Measurements from ENCODE around the gene MANBA. TPM values are rescaled to one million over a fixed set of nuclear protein-coding genes. Genes with fewer than 3 reads are reported as not detected.

MANBA gene
- total and polyA plus RNA-seq, 9 donors, result 15.6 to 32.7 (median 24.5) TPM

- TF ChIP-seq CTCF (IDR thresholded peaks at IDR 0.05), result no peak
- no peak for TF ChIP-seq POLR2A (IDR thresholded peaks at IDR 0.05)
- TF ChIP-seq EP300 (IDR thresholded peaks at IDR 0.05), result no peak
- intact Hi-C loops (cut with DNase I), result no loop called here
Measured at GRCh38 chr4:102667001-102667400, 93.8 kb downstream of the MANBA start.

DNA sequence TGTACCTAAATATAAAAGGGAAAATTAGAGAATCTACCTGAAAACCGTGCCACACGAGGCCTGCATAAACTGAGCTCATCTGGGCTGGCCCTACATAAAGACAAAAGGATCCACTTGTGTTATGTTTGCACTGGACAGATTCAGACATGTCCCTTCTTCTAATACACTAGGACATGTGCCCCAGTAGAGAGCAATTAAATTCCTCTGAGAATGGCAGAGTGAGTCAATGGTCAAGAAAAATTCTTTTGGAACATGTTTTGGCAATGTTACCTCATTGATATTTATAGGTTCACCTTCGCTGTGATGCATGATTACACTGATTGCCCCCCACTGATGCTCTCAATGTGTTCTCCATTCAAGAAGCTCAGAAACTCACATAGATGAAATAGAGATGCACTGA lies 95.2 kb downstream of the MANBA start:
- TF ChIP-seq EP300 (IDR thresholded peaks at IDR 0.05) (no peak), POLR2A (IDR thresholded peaks at IDR 0.05) (no peak), CTCF (IDR thresholded peaks at IDR 0.05) (no peak)

More at GRCh38 chr4:102667001-102667400, 93.8 kb downstream of the MANBA start:
- DNase-seq, result no peak
- H3K4me1 ChIP-seq (ENCODE audit: insufficient read depth), result no peaks in the 10 kb centered on the region
- H3K4me3 ChIP-seq, result no peak overlapping the region
- WGBS, 3 donors, result 86 to 93% (median 93%) methylated on average over 1 of the region's 1 CpG
- H3K27me3 ChIP-seq, result no peaks in the 10 kb centered on the region
- H3K36me3 ChIP-seq, result no peaks in the 10 kb centered on the region
- no peak overlapping the region for H3K27ac ChIP-seq
- H3K9me3 ChIP-seq, result no peaks in the 10 kb centered on the region

GRCh38 chr4:102663073-102663472 lies 97.7 kb downstream of the MANBA start:
- WGBS, 3 donors, result 72 to 88% (median 86%) methylated on average over 1 of the region's 1 CpG
- no peak overlapping the region for H3K27ac ChIP-seq

More for the DNA sequence above, 95.2 kb downstream of the MANBA start:
- no peaks in the 10 kb centered on the region for H3K36me3 ChIP-seq
- no peak for DNase-seq
- intact Hi-C loops (cut with DNase I), result no loop called here
- no peaks in the 10 kb centered on the region for H3K4me1 ChIP-seq (ENCODE audit: insufficient read depth)
- H3K4me3 ChIP-seq, result no peak overlapping the region
- H3K27me3 ChIP-seq, result no peaks in the 10 kb centered on the region
- H3K27ac ChIP-seq, result no peak overlapping the region
- H3K9me3 ChIP-seq, result no peaks in the 10 kb centered on the region
- WGBS, 3 donors, result 91 to 98% (median 93%) methylated on average over 3 of the region's 3 CpGs

GRCh38 chr4:102657206-102657605 lies 103.6 kb downstream of the MANBA start:
- Histone ChIP-seq H3K36me3 (no peaks in the 10 kb centered on the region), H3K4me3 (no peak overlapping the region), H3K27ac (no peak overlapping the region), H3K4me1 (ENCODE audit: insufficient read depth) (no peaks in the 10 kb centered on the region), H3K9me3 (no peaks in the 10 kb centered on the region), H3K27me3 (no peaks in the 10 kb centered on the region)
- DNase-seq, result no peak
- intact Hi-C loops (cut with DNase I), result no loop called here
- WGBS, 3 donors, result 32 to 82% (median 36%) methylated on average over 5 of the region's 5 CpGs
- TF ChIP-seq POLR2A (IDR thresholded peaks at IDR 0.05) (no peak), CTCF (IDR thresholded peaks at IDR 0.05) (no peak), EP300 (IDR thresholded peaks at IDR 0.05) (no peak)

More at GRCh38 chr4:102663073-102663472, 97.7 kb downstream of the MANBA start:
- no peak for DNase-seq
- no peaks in the 10 kb centered on the region for H3K4me1 ChIP-seq (ENCODE audit: insufficient read depth)
- TF ChIP-seq POLR2A (IDR thresholded peaks at IDR 0.05), result no peak
- TF ChIP-seq EP300 (IDR thresholded peaks at IDR 0.05), result no peak
- TF ChIP-seq CTCF (IDR thresholded peaks at IDR 0.05), result no peak
- H3K9me3 ChIP-seq, result no peaks in the 10 kb centered on the region
- no peak overlapping the region for H3K4me3 ChIP-seq
- no peaks in the 10 kb centered on the region for H3K27me3 ChIP-seq
- intact Hi-C loops (cut with DNase I), result no loop called here
- no peaks in the 10 kb centered on the region for H3K36me3 ChIP-seq

Data from ovary (tissue), 9 donors.